ENCODE results near the gene TACC2. TPM values are rescaled to one million over a fixed set of nuclear protein-coding genes. Genes with fewer than 3 reads are reported as not detected.
"Not testable (repeated sequence)": the region's sequence is repeated elsewhere in the genome, so short reads cannot be mapped to it uniquely, and the experiment has no call there.

TACC2 gene
- polyA plus RNA-seq, 1 donor, result 136 TPM

DNA sequence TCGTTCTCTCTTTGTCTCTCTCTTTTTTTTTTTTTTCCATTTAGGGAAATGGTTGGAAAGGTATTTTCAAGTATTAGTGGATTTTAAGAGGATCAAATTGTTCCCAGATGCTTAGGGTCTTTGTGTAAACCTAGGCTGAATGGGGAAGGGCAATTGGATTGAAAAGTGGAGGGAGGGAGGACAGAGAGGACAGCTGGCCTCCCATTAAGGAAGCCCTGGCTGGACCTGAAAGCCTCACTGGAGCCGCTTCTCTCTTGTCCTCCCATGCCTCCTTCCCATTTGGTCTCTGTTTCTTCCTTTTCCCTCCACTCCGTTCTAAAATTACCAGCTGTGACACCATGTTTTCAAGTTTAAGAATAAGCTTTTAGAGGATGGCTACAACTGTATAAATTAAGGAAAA is 104.1 kb downstream of the TACC2 start:
- DNase-seq, result no peak

GRCh38 chr10:122096181-122096580 is 107.2 kb downstream of the TACC2 start:
- DNase-seq, result not testable (repeated sequence)

- DNase-seq, result no peak
These were observed 107.7 kb downstream of the TACC2 start for GRCh38 chr10:122096705-122097104.

DNA sequence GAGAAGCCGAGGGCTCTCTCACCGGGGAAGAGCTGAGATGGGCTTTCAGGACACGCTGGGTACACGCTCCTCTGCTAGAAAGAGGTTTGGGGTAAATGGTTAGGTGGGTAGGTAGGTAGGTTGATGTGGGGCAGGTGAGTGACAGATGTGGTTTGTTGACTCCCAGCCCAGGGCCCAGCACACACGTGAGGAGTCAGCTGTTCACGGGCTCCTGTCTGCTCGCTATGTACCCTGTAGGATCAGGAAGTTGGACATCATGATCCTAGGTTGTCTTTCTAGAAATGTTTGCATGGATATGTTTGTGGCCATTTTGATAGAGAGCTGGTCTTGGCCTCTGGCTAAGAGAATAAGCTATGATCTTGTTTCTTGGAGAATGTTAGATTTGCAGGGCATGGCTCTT is 109.0 kb downstream of the TACC2 start:
- no peak for DNase-seq

GRCh38 chr10:122098924-122099323 is 110.0 kb downstream of the TACC2 start:
- DNase-seq, result no peak

- no peak for DNase-seq
These were observed 110.6 kb downstream of the TACC2 start for GRCh38 chr10:122099562-122099961.

GRCh38 chr10:122102146-122102868 is 113.3 kb downstream of the TACC2 start:
- DNase-seq, result no peak

DNA sequence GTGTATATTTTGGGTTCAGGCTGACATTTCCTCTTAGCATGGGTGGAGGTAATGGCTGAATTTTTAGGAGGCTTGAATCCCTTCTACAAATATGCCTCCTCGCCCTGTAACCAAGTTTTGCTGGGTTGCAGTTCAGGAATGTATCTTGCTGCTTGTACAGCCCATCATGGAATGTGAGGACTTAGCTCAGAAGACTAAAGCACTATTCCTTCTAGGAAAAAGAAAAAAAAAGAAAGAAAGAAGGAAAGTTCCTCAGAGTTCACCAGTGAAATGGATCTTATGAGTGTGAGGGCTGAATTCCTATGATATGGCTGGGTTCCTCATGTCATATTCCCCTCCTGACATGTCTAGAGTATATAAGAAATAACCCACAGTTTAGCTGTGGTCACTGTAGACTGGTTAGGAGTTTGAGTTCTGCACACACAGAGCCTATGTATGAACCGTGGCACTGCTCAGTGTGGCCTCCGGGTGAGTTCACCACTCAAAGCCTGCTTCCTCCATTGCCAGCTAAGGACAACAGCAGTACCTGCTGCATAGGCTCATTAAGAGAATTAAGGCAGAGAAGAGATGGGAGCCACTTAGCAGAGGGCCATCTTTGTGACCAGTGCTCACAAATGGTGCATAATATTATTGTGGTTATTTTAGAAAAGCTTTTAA is 114.0 kb downstream of the TACC2 start:
- no peak for DNase-seq

- no peak for DNase-seq
These were observed 114.6 kb downstream of the TACC2 start for GRCh38 chr10:122103592-122103991.

DNA sequence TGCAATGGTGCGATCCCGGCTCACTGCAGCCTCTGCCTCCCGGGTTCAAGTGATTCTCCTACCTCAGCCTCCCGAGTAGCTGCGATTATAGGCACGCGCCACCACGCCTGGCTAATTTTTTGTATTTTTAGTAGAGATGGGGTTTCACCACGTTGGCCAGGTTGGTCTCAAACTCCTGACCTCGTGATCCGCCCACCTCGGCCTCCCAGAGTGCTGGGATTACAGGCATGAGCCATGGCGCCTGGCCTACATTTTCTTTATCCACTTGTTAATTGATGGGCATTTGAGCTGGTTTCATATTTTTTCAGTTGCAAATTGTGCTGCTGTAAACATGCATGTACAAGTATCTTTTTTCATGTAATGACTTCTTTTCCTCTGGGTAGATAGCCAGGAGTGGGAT is 119.8 kb downstream of the TACC2 start:
- not testable (repeated sequence) for DNase-seq

DNA sequence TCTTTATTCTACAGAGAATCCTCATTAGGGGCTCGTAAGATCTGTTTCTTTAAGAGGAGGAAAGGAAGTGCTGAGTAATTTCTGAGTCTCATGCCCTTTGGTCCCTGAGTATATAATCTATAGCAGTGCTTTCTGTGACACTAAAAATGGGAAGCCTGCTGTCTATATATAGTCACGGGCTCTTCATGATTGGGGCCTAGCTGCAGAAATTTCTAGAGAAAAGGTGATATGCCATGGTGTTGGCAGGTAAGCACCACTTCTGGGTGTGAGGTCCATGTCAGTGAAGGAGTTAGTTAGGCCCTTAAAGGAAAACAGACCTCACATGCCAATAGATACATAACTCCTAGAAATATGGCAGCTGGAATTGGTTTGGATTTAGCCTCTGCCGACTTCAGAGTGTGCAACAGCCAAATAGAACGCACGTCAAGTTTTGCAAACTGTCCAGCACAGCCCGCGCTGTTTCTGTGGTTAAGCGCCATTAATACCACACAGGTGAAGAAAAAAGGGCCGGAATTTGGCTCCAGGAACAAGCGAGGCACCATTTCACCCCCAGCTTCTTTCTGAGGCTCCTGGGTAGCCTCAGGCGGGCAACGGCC is 123.2 kb downstream of the TACC2 start:
- no peak for DNase-seq

GRCh38 chr10:122112625-122113160 is 123.7 kb downstream of the TACC2 start:
- peak; percentile 90 for DNase-seq

- DNase-seq, result peak; percentile 78
These were observed 124.4 kb downstream of the TACC2 start for GRCh38 chr10:122113161-122113944.

DNA sequence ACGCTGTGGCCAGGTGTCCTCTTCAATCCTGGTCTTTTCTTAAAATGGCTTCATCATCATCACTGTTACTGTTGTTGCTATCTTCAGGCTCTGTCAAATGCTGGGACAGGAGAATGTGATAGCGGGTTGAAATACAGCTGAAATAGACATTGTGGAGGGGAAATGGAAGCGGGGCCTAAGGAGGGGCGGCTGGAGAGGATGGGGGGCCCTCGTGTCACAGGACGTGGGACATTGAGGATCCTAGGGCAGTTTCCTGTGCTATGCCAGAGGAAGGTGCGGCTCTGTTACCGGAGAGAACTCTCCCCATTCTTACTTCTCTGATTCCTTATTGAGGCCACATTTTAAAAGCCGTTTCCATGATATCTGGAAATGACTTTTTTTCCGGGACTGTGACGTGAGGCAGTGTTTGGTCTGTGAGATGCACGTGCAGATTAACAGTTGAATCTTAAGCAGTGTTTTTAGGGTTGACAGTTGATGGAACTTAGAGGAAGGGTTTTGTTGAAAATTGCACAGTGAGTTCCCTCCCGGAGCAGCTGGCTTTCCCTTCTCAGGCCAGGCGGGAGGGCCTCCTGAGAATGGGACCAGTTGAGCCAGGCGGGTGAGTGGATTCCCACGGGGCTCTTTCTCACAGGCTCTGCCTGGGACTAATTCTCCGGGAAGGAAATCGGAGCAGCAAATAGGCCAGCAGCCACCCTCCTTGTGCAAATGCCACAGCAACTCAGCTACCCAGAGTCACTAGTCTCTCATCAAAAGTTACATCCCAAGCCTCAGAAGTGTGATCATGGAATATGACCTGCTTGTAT is 125.2 kb downstream of the TACC2 start:
- no peak for DNase-seq

GRCh38 chr10:122115874-122116273 is 126.9 kb downstream of the TACC2 start:
- DNase-seq, result no peak

GRCh38 chr10:122116331-122116730 is 127.4 kb downstream of the TACC2 start:
- no peak for DNase-seq

- DNase-seq, result no peak
These were observed 128.5 kb downstream of the TACC2 start for GRCh38 chr10:122117475-122117874.

- no peak for DNase-seq
These were observed 131.2 kb downstream of the TACC2 start for GRCh38 chr10:122120008-122120744.

- no peak for DNase-seq
These were observed 132.1 kb downstream of the TACC2 start for GRCh38 chr10:122121059-122121458.

DNA sequence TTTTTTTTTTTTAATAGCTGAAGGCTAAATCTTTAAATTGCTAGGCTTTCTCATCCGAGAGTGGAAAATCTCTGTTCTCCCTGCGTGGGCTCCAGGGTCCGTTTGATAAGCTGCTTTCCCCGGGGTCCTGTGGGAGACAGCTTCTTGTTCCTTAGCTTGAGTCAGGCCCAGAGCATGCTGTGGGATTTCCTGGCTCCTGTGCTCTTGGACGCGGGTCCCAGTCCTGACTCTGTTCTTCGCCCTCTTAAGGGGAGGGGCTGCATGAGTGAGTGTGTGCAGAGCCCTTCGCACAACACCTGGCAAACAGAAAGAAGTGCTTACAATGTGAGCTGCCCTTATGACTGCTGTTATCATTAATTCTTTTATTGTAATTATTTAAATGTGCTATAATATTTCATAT is 133.5 kb downstream of the TACC2 start:
- no peak for DNase-seq

DNA sequence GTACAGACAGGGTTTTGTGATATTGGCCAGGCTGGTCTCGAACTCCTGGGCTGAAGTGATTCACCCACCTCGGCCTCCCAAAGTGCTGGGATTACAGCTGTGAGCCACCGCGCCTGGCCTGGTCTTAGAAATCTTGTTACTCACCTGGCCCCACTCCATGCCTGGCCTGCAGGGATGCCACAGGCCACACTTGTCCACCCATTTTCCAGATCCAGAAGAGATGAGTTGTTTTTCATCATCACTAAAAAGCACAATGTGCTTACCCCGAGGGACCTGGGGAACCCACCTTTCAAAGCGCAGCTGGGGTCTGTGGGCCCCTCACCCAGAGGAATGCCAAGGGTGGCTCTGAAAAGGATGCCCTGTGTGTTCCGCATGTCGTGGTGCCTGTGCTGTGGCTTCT is 134.2 kb downstream of the TACC2 start:
- DNase-seq, result no peak
